Neural crest cell (in vitro differentiated cells): ENCODE measurements around the gene PIM1. TPM values are rescaled to one million over a fixed set of nuclear protein-coding genes. Genes with fewer than 3 reads are reported as not detected.

ENCODE experiments used
- DNase-seq: peaks from one replicate; pipeline ENCODE4 v3.0.0; 2021; ENCODE audit warnings: low read depth, mixed read lengths, low spot score
- H3K27ac Mint-ChIP-seq: one replicate; pipeline ENCODE4 v1.8.0; 2021; ENCODE audit warnings: mild to moderate bottlenecking, mixed read lengths; ENCODE audit not compliant: unreplicated experiment
- H3K27me3 Mint-ChIP-seq: 2 replicates; pipeline ENCODE4 v1.8.0; 2021; ENCODE audit warnings: low read depth, mild to moderate bottlenecking, mixed read lengths
- H3K36me3 Mint-ChIP-seq: 2 replicates; pipeline ENCODE4 v1.8.0; 2021; ENCODE audit warnings: low read depth, mild to moderate bottlenecking, mixed read lengths
- H3K4me1 Mint-ChIP-seq: 2 replicates; pipeline ENCODE4 v1.8.0; 2021; ENCODE audit warnings: mixed read lengths
- H3K4me3 Mint-ChIP-seq: one replicate; pipeline ENCODE4 v1.8.0; 2021; ENCODE audit warnings: mild to moderate bottlenecking, mixed read lengths
- H3K9me3 Mint-ChIP-seq: 2 replicates; pipeline ENCODE4 v1.8.0; 2021; ENCODE audit warnings: mixed read lengths
- total RNA-seq: library from RNA; stranded (reverse); gene quantifications from 2 replicates; pipeline ENCODE4 v1.2.1, GENCODE V29; 2021
- TF ChIP-seq, protein P1 (sequence below): fragments of 200-600 bp; sonication (generic); conservative IDR thresholded peaks from 2 replicates; pipeline ENCODE4 v1.5.0; 2021; ENCODE audit warnings: antibody characterized with exemption, mild to moderate bottlenecking

The PIM1 gene
- total RNA-seq, 1 donor from 2014 or later, result 9.1 TPM

- no peaks in the 10 kb centered on the region for H3K9me3 Mint-ChIP-seq
- no peak overlapping the region for H3K27ac Mint-ChIP-seq
- no peak for DNase-seq
- no peaks in the 10 kb centered on the region for H3K36me3 Mint-ChIP-seq
- TF ChIP-seq, protein P1, sequence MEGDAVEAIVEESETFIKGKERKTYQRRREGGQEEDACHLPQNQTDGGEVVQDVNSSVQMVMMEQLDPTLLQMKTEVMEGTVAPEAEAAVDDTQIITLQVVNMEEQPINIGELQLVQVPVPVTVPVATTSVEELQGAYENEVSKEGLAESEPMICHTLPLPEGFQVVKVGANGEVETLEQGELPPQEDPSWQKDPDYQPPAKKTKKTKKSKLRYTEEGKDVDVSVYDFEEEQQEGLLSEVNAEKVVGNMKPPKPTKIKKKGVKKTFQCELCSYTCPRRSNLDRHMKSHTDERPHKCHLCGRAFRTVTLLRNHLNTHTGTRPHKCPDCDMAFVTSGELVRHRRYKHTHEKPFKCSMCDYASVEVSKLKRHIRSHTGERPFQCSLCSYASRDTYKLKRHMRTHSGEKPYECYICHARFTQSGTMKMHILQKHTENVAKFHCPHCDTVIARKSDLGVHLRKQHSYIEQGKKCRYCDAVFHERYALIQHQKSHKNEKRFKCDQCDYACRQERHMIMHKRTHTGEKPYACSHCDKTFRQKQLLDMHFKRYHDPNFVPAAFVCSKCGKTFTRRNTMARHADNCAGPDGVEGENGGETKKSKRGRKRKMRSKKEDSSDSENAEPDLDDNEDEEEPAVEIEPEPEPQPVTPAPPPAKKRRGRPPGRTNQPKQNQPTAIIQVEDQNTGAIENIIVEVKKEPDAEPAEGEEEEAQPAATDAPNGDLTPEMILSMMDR, result no peak
- no peak overlapping the region for H3K4me3 Mint-ChIP-seq
- H3K27me3 Mint-ChIP-seq, result no peaks in the 10 kb centered on the region
- H3K4me1 Mint-ChIP-seq, result peaks cover 48% of the 10 kb centered on the region
Measured at GRCh38 chr6:37135835-37136694, 33.9 kb upstream of the PIM1 start.

GRCh38 chr6:37136821-37137200, 33.1 kb upstream of the PIM1 start:
- peaks cover 48% of the 10 kb centered on the region for H3K4me1 Mint-ChIP-seq
- no peaks in the 10 kb centered on the region for H3K9me3 Mint-ChIP-seq
- H3K4me3 Mint-ChIP-seq, result peak overlapping the region; percentile 77
- no peaks in the 10 kb centered on the region for H3K36me3 Mint-ChIP-seq
- TF ChIP-seq, protein P1, result no peak
- H3K27me3 Mint-ChIP-seq, result no peaks in the 10 kb centered on the region
- no peak for DNase-seq
- H3K27ac Mint-ChIP-seq, result peak overlapping the region; percentile 98

- Mint-ChIP-seq H3K4me3 (peak overlapping the region; percentile 77), H3K27ac (peak overlapping the region; percentile 98), H3K9me3 (no peaks in the 10 kb centered on the region), H3K27me3 (no peaks in the 10 kb centered on the region), H3K4me1 (peaks cover 50% of the 10 kb centered on the region), H3K36me3 (no peaks in the 10 kb centered on the region)
- TF ChIP-seq, protein P1, result no peak
- peak; percentile 20 for DNase-seq
Measured at GRCh38 chr6:37137201-37138090, 32.5 kb upstream of the PIM1 start.

DNA sequence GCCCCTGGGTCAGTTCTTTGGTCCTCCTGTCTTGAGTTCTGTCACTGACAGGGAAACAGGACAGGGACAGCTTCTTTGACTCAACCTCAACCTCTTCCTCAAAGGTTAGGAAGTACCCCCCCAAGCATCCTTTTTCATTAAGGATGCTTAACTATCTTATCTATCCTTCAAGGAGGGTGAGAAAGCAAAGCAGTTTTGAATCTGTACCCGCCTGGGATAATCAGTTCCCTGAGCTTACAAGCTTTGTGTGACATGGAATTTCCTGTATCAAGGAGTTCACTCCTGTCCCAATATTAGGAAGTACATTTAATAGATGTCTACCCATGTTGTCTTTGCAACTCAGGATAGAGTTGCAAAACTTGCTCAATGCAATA, 31.1 kb upstream of the PIM1 start:
- Mint-ChIP-seq H3K27ac (no peak overlapping the region), H3K4me1 (peaks cover 55% of the 10 kb centered on the region), H3K4me3 (no peak overlapping the region)

More for the DNA sequence above, 31.1 kb upstream of the PIM1 start:
- TF ChIP-seq, protein P1, result no peak
- no peaks in the 10 kb centered on the region for H3K9me3 Mint-ChIP-seq
- H3K27me3 Mint-ChIP-seq, result no peaks in the 10 kb centered on the region
- no peaks in the 10 kb centered on the region for H3K36me3 Mint-ChIP-seq
- no peak for DNase-seq
